HepG2 (cell line): ENCODE data around the gene NINL. TPM values are rescaled to one million over a fixed set of nuclear protein-coding genes. Genes with fewer than 3 reads are reported as not detected.

ENCODE experiments used
- HNF4G ChIP-seq, 2 experiments: sonication (generic) in 1 of 2; formaldehyde crosslinking in 1 of 2; IDR thresholded peaks; 2 replicates each; pipeline versions ENCODE4 v1.4.0 to v1.6.1; 2011 to 2020; ENCODE audit warnings: borderline replicate concordance in 2 of 2, low read depth in 2 of 2, mild to moderate bottlenecking in 2 of 2, low read length in 1 of 2, missing genetic modification reagents in 1 of 2, moderate library complexity in 1 of 2
- NCOA1 ChIP-seq: sonication (generic); formaldehyde crosslinking; IDR thresholded peaks from 2 replicates; pipeline ENCODE4 v1.9.0; 2021; ENCODE audit warnings: missing genetic modification reagents
- NKX3-1 ChIP-seq: sonication (generic); formaldehyde crosslinking; IDR thresholded peaks from 2 replicates; pipeline ENCODE4 v1.5.0; 2020; ENCODE audit warnings: missing genetic modification reagents
- NR0B2 ChIP-seq: sonication (generic); formaldehyde crosslinking; IDR thresholded peaks from 2 replicates; pipeline ENCODE4 v1.4.0; 2020; ENCODE audit warnings: mild to moderate bottlenecking, missing genetic modification reagents
- POLR2AphosphoS5 ChIP-seq: IDR thresholded peaks from 2 replicates; pipeline ENCODE4 v1.6.1; 2012; ENCODE audit warnings: low read depth, low read length
- TOE1 ChIP-seq: sonication (generic); formaldehyde crosslinking; IDR thresholded peaks from 2 replicates; pipeline ENCODE4 v1.4.0; 2020; ENCODE audit warnings: mild to moderate bottlenecking, missing genetic modification reagents
- ZBTB20 ChIP-seq: sonication (generic); formaldehyde crosslinking; IDR thresholded peaks from 2 replicates; pipeline ENCODE4 v1.8.1; 2023; ENCODE audit warnings: missing genetic modification reagents, low read depth, mild to moderate bottlenecking, borderline replicate concordance
- ZNF296 ChIP-seq: sonication (generic); formaldehyde crosslinking; conservative IDR thresholded peaks from 2 replicates; pipeline ENCODE4 v1.5.0; 2020; ENCODE audit warnings: mild to moderate bottlenecking, missing genetic modification reagents
- ZNF317 ChIP-seq: sonication (generic); formaldehyde crosslinking; IDR thresholded peaks from 2 replicates; pipeline ENCODE4 v1.5.0; 2020; ENCODE audit warnings: mild to moderate bottlenecking, missing genetic modification reagents
- ZNF343 ChIP-seq: sonication (generic); formaldehyde crosslinking; IDR thresholded peaks from 2 replicates; pipeline ENCODE4 v1.4.0; 2020; ENCODE audit warnings: mild to moderate bottlenecking, missing genetic modification reagents
- ZNF367 ChIP-seq: sonication (generic); formaldehyde crosslinking; IDR thresholded peaks from 2 replicates; pipeline ENCODE4 v1.4.0; 2020; ENCODE audit warnings: missing genetic modification reagents, borderline replicate concordance
- ZNF687 ChIP-seq: sonication (generic); formaldehyde crosslinking; IDR thresholded peaks from 2 replicates; pipeline ENCODE4 v1.5.1; 2020; ENCODE audit warnings: mild to moderate bottlenecking, missing genetic modification reagents, moderate library complexity
- polyA plus RNA-seq, 8 experiments: library from polyadenylated mRNA; depleted of rRNA in 3 of 8; stranded (reverse) in 7 of 8; unstranded in 1 of 8; fragments of >200 nt; fragmentation: Illumina TruSeq in 4 of 8; extraction: Trizol in 4 of 8; gene quantifications; 2 replicates each; pipeline versions ENCODE4 v1.2.1 to v1.2.3, GENCODE V29; 2011 to 2016; ENCODE audit warnings: low read depth in 4 of 8, missing spikeins in 1 of 8, mixed read lengths in 1 of 8; ENCODE audit not compliant: insufficient read depth in 1 of 8
- total RNA-seq, 5 experiments: library from RNA; depleted of rRNA; stranded (reverse); fragments of >200 nt; fragmentation: Illumina TruSeq; extraction: Trizol; gene quantifications; 2 replicates each; pipeline ENCODE4 v1.2.3, GENCODE V29; 2016; ENCODE audit warnings: low read depth in 1 of 5

Gene NINL
- total and polyA plus RNA-seq, 2 of the 13 experiments (the other 11 are each of a cell fraction or from before 2014, with no cell fraction given), result 32.3 to 34.3 TPM

- TF ChIP-seq ZNF687 (no peak), ZNF317 (no peak), HNF4G (IDR thresholded peaks at IDR 0.05; ENCODE audit: borderline replicate concordance, low read depth, low read length) (no peak), HNF4G (CRISPR knock-in tag; IDR thresholded peaks at IDR 0.05; ENCODE audit: borderline replicate concordance, low read depth) (no peak), ZNF343 (CRISPR knock-in tag) (no peak), ZNF367 (CRISPR knock-in tag) (no peak), POLR2AphosphoS5 (no peak), NKX3-1 (CRISPR knock-in tag) (no peak), NCOA1 (CRISPR knock-in tag) (no peak), NR0B2 (CRISPR knock-in tag) (0 out of 2 replicates have a peak, but pooled peaks have one; percentile 54), TOE1 (no peak), ZNF296 (no peak), ZBTB20 (CRISPR knock-in tag) (no peak)
These were observed 4.6 kb downstream of the NINL start (continued) for GRCh38 chr20:25580711-25581110.
